ENCODE measurements around the gene MAMLD1. TPM values are rescaled to one million over a fixed set of nuclear protein-coding genes. Genes with fewer than 3 reads are reported as not detected.

MAMLD1 gene
- total and polyA plus RNA-seq, 4 experiments from 2014 or later = 0.43 to 2.0 (median 1.3) TPM

DNA sequence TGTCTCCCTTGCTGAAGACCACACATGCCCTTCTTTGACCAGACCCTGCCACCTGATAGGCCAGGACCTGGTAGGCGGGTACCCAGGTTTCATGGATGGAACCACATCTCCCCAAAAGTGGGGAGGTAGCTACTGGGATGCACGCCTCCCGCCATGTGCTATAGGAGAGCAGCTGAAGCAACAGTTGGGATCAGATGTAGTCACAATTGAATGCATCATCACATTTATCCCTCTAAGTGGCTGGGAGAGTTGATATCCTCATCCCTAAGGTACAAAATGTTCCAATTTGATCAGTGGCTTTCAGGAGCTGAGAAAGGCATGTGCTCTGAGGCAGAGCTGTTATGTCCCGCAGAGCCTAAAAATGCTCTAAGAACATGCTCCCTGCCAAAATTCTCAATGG, 151.3 kb downstream of the MAMLD1 start:
- Histone ChIP-seq H3K9me3 (ENCODE audit: control insufficient read depth in 1 of 2, low read length in 2 of 2) (no peaks in the 10 kb centered on the region), H3K27ac (ENCODE audit: low read depth, low read length) (no peak overlapping the region), H3K27me3 (ENCODE audit: insufficient read depth, low read length) (no peaks in the 10 kb centered on the region), H3K4me3 (ENCODE audit: low read length in 2 of 2) (no peak overlapping the region), H3K4me1 (ENCODE audit: insufficient read depth, low read length) (no peaks in the 10 kb centered on the region), H3K36me3 (ENCODE audit: insufficient read depth, low read length) (no peaks in the 10 kb centered on the region)
- Mint-ChIP-seq H3K27me3 (no peaks in the 10 kb centered on the region), H3K9me3 (no peaks in the 10 kb centered on the region), H3K4me1 (no peaks in the 10 kb centered on the region), H3K27ac (no peak overlapping the region), H3K4me3 (no peak overlapping the region), H3K36me3 (peaks cover 0 to 2% of the 10 kb centered on the region in 2 donors)
- intact Hi-C loops (cut with micrococcal nuclease) = no loop called here
- DNase-seq = no peak
- CTCF ChIA-PET (ENCODE audit: partially characterized antibody) = no interaction called here
- POLR2A ChIA-PET (ENCODE audit: partially characterized antibody) = no interaction called here

DNA sequence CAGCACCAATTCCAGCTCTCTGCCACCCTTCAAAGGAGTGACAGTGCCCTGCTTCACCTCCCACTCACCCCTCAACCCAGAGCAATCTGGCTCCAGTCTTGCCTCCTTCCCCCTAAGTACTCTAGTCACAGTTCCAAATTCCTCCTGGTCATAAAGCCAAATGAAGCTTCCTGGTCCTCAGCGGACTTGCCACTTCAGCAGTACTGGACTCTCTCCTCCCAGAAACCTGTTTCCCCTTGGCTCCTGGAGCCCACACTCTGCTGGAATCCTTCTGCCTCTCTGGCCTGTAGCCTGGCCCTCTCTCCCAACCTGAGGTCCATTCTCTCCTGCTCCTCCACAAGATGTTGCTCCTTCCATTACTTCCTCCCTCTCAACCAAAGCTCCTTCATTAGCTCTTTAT, 152.7 kb downstream of the MAMLD1 start:
- intact Hi-C loops (cut with micrococcal nuclease) = no loop called here
- H3K27ac ChIP-seq (ENCODE audit: low read depth, low read length) = no peak overlapping the region
- no peaks in the 10 kb centered on the region for H3K27me3 ChIP-seq (ENCODE audit: insufficient read depth, low read length)
- POLR2A ChIA-PET (ENCODE audit: partially characterized antibody) = no interaction called here
- Mint-ChIP-seq H3K27me3 (no peaks in the 10 kb centered on the region), H3K27ac (peak overlapping the region in 1 of 7 donors; percentile 0), H3K9me3 (no peaks in the 10 kb centered on the region), H3K4me3 (no peak overlapping the region), H3K36me3 (peaks cover 0 to under 1% of the 10 kb centered on the region in 2 donors), H3K4me1 (no peaks in the 10 kb centered on the region)
- CTCF ChIA-PET (ENCODE audit: partially characterized antibody) = no interaction called here
- no peak overlapping the region for H3K4me3 ChIP-seq (ENCODE audit: low read length in 2 of 2)
- no peaks in the 10 kb centered on the region for H3K4me1 ChIP-seq (ENCODE audit: insufficient read depth, low read length)
- no peaks in the 10 kb centered on the region for H3K9me3 ChIP-seq (ENCODE audit: control insufficient read depth in 1 of 2, low read length in 2 of 2)
- no peaks in the 10 kb centered on the region for H3K36me3 ChIP-seq (ENCODE audit: insufficient read depth, low read length)
- DNase-seq = no peak

DNA sequence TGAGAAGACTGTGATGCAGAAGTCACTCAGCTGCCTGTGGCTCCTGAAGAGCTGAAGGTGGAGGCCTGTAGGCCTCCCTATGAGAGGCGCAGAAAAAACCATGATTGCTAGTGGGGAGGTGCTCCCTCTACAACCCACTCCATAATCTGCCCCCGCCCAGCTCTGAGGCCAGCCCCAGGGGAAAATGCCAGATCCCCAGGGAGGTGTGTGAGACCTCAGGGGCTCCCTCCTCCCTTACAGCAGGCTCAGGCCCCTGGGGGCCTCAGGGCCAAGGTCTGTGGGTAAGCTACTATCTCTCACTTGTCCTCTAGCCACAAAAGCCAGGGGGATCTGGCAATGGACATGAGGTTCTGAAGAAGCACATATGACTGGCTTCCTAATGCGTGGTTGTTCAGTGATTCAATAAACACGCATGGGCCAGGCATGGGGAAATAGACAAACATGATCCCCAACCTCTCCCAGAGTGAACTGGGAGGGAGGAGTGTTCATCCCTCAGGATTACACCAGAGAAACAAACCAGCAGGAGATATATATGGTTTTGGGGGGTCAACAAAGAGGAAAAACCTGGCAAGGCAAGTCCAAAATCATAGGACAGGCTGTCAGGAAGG, 154.3 kb downstream of the MAMLD1 start:
- H3K4me1 Mint-ChIP-seq = no peaks in the 10 kb centered on the region
- no peak overlapping the region for H3K27ac Mint-ChIP-seq
- ChIA-PET CTCF (ENCODE audit: partially characterized antibody) (no interaction called here), POLR2A (ENCODE audit: partially characterized antibody) (no interaction called here)
- no peaks in the 10 kb centered on the region for H3K36me3 Mint-ChIP-seq
- intact Hi-C loops (cut with micrococcal nuclease) = no loop called here
- H3K4me1 ChIP-seq (ENCODE audit: insufficient read depth, low read length) = no peaks in the 10 kb centered on the region
- no peaks in the 10 kb centered on the region for H3K9me3 ChIP-seq (ENCODE audit: control insufficient read depth in 1 of 2, low read length in 2 of 2)
- H3K9me3 Mint-ChIP-seq = no peaks in the 10 kb centered on the region
- H3K36me3 ChIP-seq (ENCODE audit: insufficient read depth, low read length) = no peaks in the 10 kb centered on the region
- no peaks in the 10 kb centered on the region for H3K27me3 ChIP-seq (ENCODE audit: insufficient read depth, low read length)
- no peak overlapping the region for H3K27ac ChIP-seq (ENCODE audit: low read depth, low read length)
- no peak overlapping the region for H3K4me3 Mint-ChIP-seq
- H3K27me3 Mint-ChIP-seq = no peaks in the 10 kb centered on the region
- no peak overlapping the region for H3K4me3 ChIP-seq (ENCODE audit: low read length in 2 of 2)
- DNase-seq = no peak

DNA sequence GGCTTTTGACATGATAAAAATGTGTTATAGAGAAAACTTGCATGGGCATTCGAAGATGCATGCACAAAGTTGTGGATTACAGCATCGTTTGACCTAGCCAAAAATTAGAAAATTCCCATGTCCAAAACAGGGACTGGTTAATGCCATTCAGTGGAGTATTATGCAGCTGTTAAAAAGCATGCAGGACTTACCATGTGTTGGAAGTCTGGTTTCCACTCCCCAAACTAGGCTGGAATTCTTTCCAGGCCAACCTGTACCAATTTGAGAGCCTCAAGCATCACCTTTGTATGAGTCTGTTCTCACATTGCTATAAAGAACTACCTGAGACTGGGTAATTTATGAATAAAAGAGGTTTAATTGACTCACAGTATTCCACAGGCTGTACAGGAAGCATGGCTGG, 159.4 kb downstream of the MAMLD1 start:
- POLR2A ChIA-PET (ENCODE audit: partially characterized antibody) = no interaction called here
- H3K27me3 Mint-ChIP-seq = no peaks in the 10 kb centered on the region
- intact Hi-C loops (cut with micrococcal nuclease) = no loop called here

DNA sequence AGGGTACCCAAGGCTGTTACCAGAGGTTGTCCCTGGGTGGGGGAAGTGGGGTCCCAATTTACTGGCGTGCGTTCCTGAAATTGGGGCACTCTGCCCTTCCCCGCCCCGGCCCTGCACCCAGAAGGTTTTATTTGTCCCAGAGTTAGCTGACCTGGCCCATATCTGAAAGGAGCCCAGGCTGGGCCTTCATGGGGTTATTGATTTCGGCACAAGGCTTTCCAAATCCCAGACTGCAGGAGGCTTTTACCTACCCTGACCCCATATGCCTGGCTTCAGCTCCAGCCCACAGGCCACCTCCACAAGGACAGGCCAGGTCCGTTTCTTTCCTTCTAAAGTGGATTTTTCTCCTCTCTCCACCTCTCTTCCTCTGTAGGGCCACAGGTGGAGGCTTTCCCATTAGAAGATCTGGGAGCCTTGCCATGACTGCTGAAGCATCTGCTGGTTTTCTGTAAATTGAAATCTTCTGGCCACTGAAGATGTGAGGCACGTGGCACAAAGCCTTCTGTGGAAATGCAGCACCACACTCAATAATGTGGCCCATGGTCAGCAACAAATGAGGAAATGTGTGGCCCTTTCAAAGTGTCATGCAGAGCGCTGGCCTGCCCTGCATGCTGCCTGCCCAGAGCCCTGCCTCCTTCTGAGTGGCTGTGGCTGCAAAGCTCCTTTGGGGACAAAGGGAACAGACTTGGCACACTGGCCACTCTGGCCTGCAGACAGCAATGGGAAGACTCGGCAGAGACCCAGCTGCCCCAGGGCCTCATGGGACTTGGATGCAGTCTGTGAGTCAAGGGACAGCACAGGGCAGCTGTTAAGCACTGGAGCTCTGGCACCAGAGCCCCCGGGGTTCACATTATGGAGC, 162.2 kb downstream of the MAMLD1 start:
- DNase-seq = no peak
- Histone ChIP-seq H3K27me3 (ENCODE audit: insufficient read depth, low read length) (no peaks in the 10 kb centered on the region), H3K36me3 (ENCODE audit: insufficient read depth, low read length) (no peaks in the 10 kb centered on the region), H3K9me3 (ENCODE audit: control insufficient read depth in 1 of 2, low read length in 2 of 2) (no peaks in the 10 kb centered on the region), H3K4me1 (ENCODE audit: insufficient read depth, low read length) (no peaks in the 10 kb centered on the region), H3K4me3 (ENCODE audit: low read length in 2 of 2) (no peak overlapping the region), H3K27ac (ENCODE audit: low read depth, low read length) (no peak overlapping the region)
- Mint-ChIP-seq H3K36me3 (no peaks in the 10 kb centered on the region), H3K27ac (no peak overlapping the region), H3K4me3 (no peak overlapping the region), H3K27me3 (no peaks in the 10 kb centered on the region), H3K4me1 (no peaks in the 10 kb centered on the region), H3K9me3 (no peaks in the 10 kb centered on the region)
- intact Hi-C loops (cut with micrococcal nuclease) = no loop called here
- POLR2A ChIA-PET (ENCODE audit: partially characterized antibody) = no interaction called here
- CTCF ChIA-PET (ENCODE audit: partially characterized antibody) = no interaction called here

More for the DNA sequence above, 159.4 kb downstream of the MAMLD1 start:
- no peak overlapping the region for H3K27ac Mint-ChIP-seq
- no peak overlapping the region for H3K4me3 Mint-ChIP-seq
- no peaks in the 10 kb centered on the region for H3K9me3 Mint-ChIP-seq
- CTCF ChIA-PET (ENCODE audit: partially characterized antibody) = no interaction called here
- no peak overlapping the region for H3K4me3 ChIP-seq (ENCODE audit: low read length in 2 of 2)
- H3K9me3 ChIP-seq (ENCODE audit: control insufficient read depth in 1 of 2, low read length in 2 of 2) = no peaks in the 10 kb centered on the region
- no peak overlapping the region for H3K27ac ChIP-seq (ENCODE audit: low read depth, low read length)
- H3K4me1 ChIP-seq (ENCODE audit: insufficient read depth, low read length) = no peaks in the 10 kb centered on the region
- H3K36me3 ChIP-seq (ENCODE audit: insufficient read depth, low read length) = no peaks in the 10 kb centered on the region
- H3K27me3 ChIP-seq (ENCODE audit: insufficient read depth, low read length) = no peaks in the 10 kb centered on the region
- H3K4me1 Mint-ChIP-seq = no peaks in the 10 kb centered on the region
- DNase-seq = no peak
- no peaks in the 10 kb centered on the region for H3K36me3 Mint-ChIP-seq

DNA sequence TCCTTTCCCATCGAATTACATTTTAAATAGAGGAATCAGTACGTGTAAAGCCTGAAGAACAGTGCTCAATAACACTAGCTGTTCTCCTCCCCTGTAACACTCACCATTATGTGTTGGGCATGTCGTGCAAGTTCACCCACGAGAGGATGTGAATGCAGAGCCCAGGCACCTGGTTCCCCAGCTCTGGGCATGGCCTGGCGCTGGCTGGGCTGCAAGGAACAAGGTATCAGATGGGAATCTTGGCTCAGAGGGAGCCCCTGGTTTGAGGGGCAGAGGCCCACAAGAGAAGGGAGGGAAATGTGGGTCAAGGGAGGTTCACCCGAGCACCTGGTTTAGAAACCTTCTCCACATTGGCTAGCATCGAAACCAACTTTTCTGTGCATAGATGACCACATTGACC, 163.6 kb downstream of the MAMLD1 start:
- no peak overlapping the region for H3K4me3 Mint-ChIP-seq
- Histone ChIP-seq H3K27ac (ENCODE audit: low read depth, low read length) (no peak overlapping the region), H3K9me3 (ENCODE audit: control insufficient read depth in 1 of 2, low read length in 2 of 2) (no peaks in the 10 kb centered on the region), H3K27me3 (ENCODE audit: insufficient read depth, low read length) (no peaks in the 10 kb centered on the region), H3K36me3 (ENCODE audit: insufficient read depth, low read length) (no peaks in the 10 kb centered on the region), H3K4me3 (ENCODE audit: low read length in 2 of 2) (no peak overlapping the region), H3K4me1 (ENCODE audit: insufficient read depth, low read length) (no peaks in the 10 kb centered on the region)
- no peak for DNase-seq
- no peaks in the 10 kb centered on the region for H3K4me1 Mint-ChIP-seq
- intact Hi-C loops (cut with micrococcal nuclease) = no loop called here
- no peaks in the 10 kb centered on the region for H3K9me3 Mint-ChIP-seq
- H3K36me3 Mint-ChIP-seq = no peaks in the 10 kb centered on the region
- no peak overlapping the region for H3K27ac Mint-ChIP-seq
- CTCF ChIA-PET (ENCODE audit: partially characterized antibody) = no interaction called here
- POLR2A ChIA-PET (ENCODE audit: partially characterized antibody) = no interaction called here
- no peaks in the 10 kb centered on the region for H3K27me3 Mint-ChIP-seq

DNA sequence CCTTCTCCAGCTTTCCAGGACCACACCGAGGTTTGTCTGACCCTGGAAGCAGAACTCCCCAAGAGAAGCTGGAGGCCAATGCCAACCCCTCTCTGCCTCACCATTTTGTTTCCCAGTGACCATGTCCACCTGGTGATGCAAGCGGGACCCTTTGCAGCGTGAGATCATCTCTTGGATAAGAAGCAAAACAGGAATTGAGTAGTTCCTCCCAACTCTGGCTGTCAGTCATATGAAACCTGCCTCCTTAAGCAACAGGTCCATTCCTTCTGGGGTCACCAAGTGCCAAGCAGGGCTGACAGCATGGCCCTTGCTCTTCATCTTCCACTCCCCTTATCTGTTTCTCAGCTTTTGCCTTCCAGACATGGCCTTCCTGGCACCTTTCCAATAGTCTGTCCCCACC, 164.0 kb downstream of the MAMLD1 start:
- Mint-ChIP-seq H3K9me3 (no peaks in the 10 kb centered on the region), H3K27me3 (no peaks in the 10 kb centered on the region), H3K27ac (no peak overlapping the region), H3K4me1 (no peaks in the 10 kb centered on the region), H3K36me3 (no peaks in the 10 kb centered on the region), H3K4me3 (no peak overlapping the region)
- ChIA-PET CTCF (ENCODE audit: partially characterized antibody) (no interaction called here), POLR2A (ENCODE audit: partially characterized antibody) (no interaction called here)
- DNase-seq = no peak
- Histone ChIP-seq H3K4me1 (ENCODE audit: insufficient read depth, low read length) (no peaks in the 10 kb centered on the region), H3K36me3 (ENCODE audit: insufficient read depth, low read length) (no peaks in the 10 kb centered on the region), H3K27ac (ENCODE audit: low read depth, low read length) (no peak overlapping the region), H3K4me3 (ENCODE audit: low read length in 2 of 2) (no peak overlapping the region), H3K27me3 (ENCODE audit: insufficient read depth, low read length) (no peaks in the 10 kb centered on the region), H3K9me3 (ENCODE audit: control insufficient read depth in 1 of 2, low read length in 2 of 2) (no peaks in the 10 kb centered on the region)
- intact Hi-C loops (cut with micrococcal nuclease) = no loop called here
